H1 (cell line): ENCODE measurements around the gene ISM1. TPM values are rescaled to one million over a fixed set of nuclear protein-coding genes. Genes with fewer than 3 reads are reported as not detected.

Experiments
- CTCF ChIA-PET: fragments of 300-600 bp; sonication (Branson Sonifier 250); formaldehyde crosslinking; loops from one replicate; lab custom pipeline; 2021; ENCODE audit not compliant: partially characterized antibody; lab: Charles Lee
- POLR2A ChIA-PET: fragments of 300-600 bp; sonication (Branson Sonifier 250); formaldehyde crosslinking; loops from one replicate; lab custom pipeline; 2021; ENCODE audit warnings: inconsistent platforms; ENCODE audit not compliant: partially characterized antibody; lab: Charles Lee
- DNase-seq, 2 experiments: peaks; one replicate each; pipeline versions ENCODE4 v3.0.0 to v3.0.0-alpha.2; 2010 to 2022; ENCODE audit warnings: low spot score in 2 of 2, low read depth in 1 of 2, mixed read lengths in 1 of 2
- FAIRE-seq: peaks from 2 replicates; lab custom pipeline; 2011; peaks lifted over from hg19 to GRCh38; lab: Jason Lieb, UNC
- H2AFZ ChIP-seq: 2 replicates; pipeline ENCODE4 v1.8.1; 2012; ENCODE audit warnings: low read length, inconsistent platforms
- H2AK5ac ChIP-seq: 2 replicates; pipeline ENCODE4 v1.6.1; 2013; ENCODE audit warnings: low read depth, low read length
- H2BK120ac ChIP-seq: replicated peaks from 2 replicates; pipeline ENCODE3; 2013; ENCODE audit warnings: low read depth, low read length, inconsistent platforms
- H2BK12ac ChIP-seq: 2 replicates; pipeline ENCODE4 v1.6.1; 2013; ENCODE audit warnings: low read depth, low read length
- H2BK15ac ChIP-seq: 2 replicates; pipeline ENCODE4 v1.6.1; 2013; ENCODE audit warnings: low read length
- H2BK20ac ChIP-seq: 2 replicates; pipeline ENCODE4 v1.6.1; 2013; ENCODE audit warnings: low read length
- H2BK5ac ChIP-seq: 2 replicates; pipeline ENCODE4 v1.6.1; 2013; ENCODE audit warnings: low read depth, low read length
- H3K14ac ChIP-seq: 2 replicates; pipeline ENCODE4 v1.6.1; 2013; ENCODE audit warnings: inconsistent platforms; ENCODE audit not compliant: insufficient read length
- H3K18ac ChIP-seq: 2 replicates; pipeline ENCODE4 v1.6.1; 2013; ENCODE audit warnings: low read length; ENCODE audit errors: extremely low read depth
- H3K23ac ChIP-seq: 2 replicates; pipeline ENCODE4 v1.6.1; 2013; ENCODE audit warnings: inconsistent platforms; ENCODE audit not compliant: insufficient read length
- H3K23me2 ChIP-seq: 2 replicates; pipeline ENCODE4 v1.6.1; 2013; ENCODE audit warnings: low read depth, low read length
- H3K27ac ChIP-seq: 2 replicates; pipeline ENCODE4 v1.6.1; 2011; ENCODE audit warnings: low read depth, low read length, inconsistent platforms
- H3K27me3 ChIP-seq, 4 experiments: replicated peaks in 1 of 4; 1 replicate in 1 of 4; 2 replicates in 3 of 4; pipeline versions ENCODE4 v1.6.1 to v1.8.1; 2011 to 2013; ENCODE audit warnings: low read length in 3 of 4, mild to moderate bottlenecking in 3 of 4, inconsistent platforms in 2 of 4, mixed read lengths in 2 of 4, moderate library complexity in 1 of 4; ENCODE audit not compliant: control insufficient read depth in 3 of 4, insufficient read depth in 3 of 4; ENCODE audit errors: extremely low read depth in 1 of 4
- H3K36me3 ChIP-seq, 4 experiments: 2 replicates each; pipeline versions ENCODE4 v1.6.1 to v1.8.1; 2011 to 2013; ENCODE audit warnings: mild to moderate bottlenecking in 4 of 4, low read length in 3 of 4, moderate library complexity in 2 of 4, control low read depth in 1 of 4, inconsistent platforms in 1 of 4; ENCODE audit not compliant: insufficient read depth in 4 of 4, control insufficient read depth in 2 of 4
- H3K4ac ChIP-seq: replicated peaks from 2 replicates; pipeline ENCODE3; 2013; ENCODE audit warnings: low read length, low read depth, mixed read lengths, inconsistent platforms; ENCODE audit not compliant: insufficient read length
- H3K4me1 ChIP-seq, 4 experiments: replicated peaks in 1 of 4; 1 replicate in 1 of 4; 2 replicates in 3 of 4; pipeline versions ENCODE4 v1.6.1 to v1.8.1; 2011 to 2013; ENCODE audit warnings: low read length in 3 of 4, inconsistent platforms in 2 of 4, mixed read lengths in 1 of 4; ENCODE audit not compliant: insufficient read depth in 4 of 4, control insufficient read depth in 3 of 4
- H3K4me2 ChIP-seq, 2 experiments: 2 replicates each; pipeline versions ENCODE4 v1.6.1 to v1.8.1; 2011 to 2013; ENCODE audit warnings: low read depth in 2 of 2, low read length in 2 of 2, control low read depth in 1 of 2, inconsistent platforms in 1 of 2, mild to moderate bottlenecking in 1 of 2; ENCODE audit not compliant: insufficient read depth in 1 of 2
- H3K4me3 ChIP-seq, 4 experiments: fragments of 200-600, 300-600 bp in 1 of 4; sonication (generic), shearing (Covaris generic), sonication (Bioruptor Twin) in 1 of 4; 2 replicates each; pipeline versions ENCODE4 v1.5.1 to v1.8.1; 2011 to 2016; ENCODE audit warnings: low read length in 4 of 4, low read depth in 3 of 4, control low read depth in 2 of 4, inconsistent platforms in 2 of 4, mild to moderate bottlenecking in 2 of 4, mixed read lengths in 1 of 4, moderate library complexity in 1 of 4; ENCODE audit not compliant: insufficient read depth in 2 of 4; ENCODE audit errors: extremely low read depth in 1 of 4
- H3K56ac ChIP-seq: replicated peaks from 2 replicates; pipeline ENCODE3; 2013; ENCODE audit warnings: low read depth, mild to moderate bottlenecking, mixed read lengths, low read length, inconsistent platforms; ENCODE audit not compliant: insufficient read length
- H3K79me1 ChIP-seq: 2 replicates; pipeline ENCODE4 v1.6.1; 2013; ENCODE audit warnings: low read depth, low read length, control low read depth
- H3K79me2 ChIP-seq, 2 experiments: 2 replicates each; pipeline versions ENCODE4 v1.6.1 to v1.8.1; 2012 to 2013; ENCODE audit warnings: low read length in 2 of 2, mild to moderate bottlenecking in 2 of 2, inconsistent platforms in 1 of 2; ENCODE audit not compliant: insufficient read depth in 2 of 2, control insufficient read depth in 1 of 2
- H3K9ac ChIP-seq, 4 experiments: replicated peaks in 1 of 4; 1 replicate in 1 of 4; 2 replicates in 3 of 4; pipeline versions ENCODE4 v1.6.1 to v1.8.1; 2011 to 2013; ENCODE audit warnings: low read depth in 3 of 4, low read length in 3 of 4, control low read depth in 2 of 4, mild to moderate bottlenecking in 2 of 4, moderate library complexity in 2 of 4, inconsistent platforms in 1 of 4; ENCODE audit errors: extremely low read depth in 1 of 4
- H3K9me3 ChIP-seq, 2 experiments: 2 replicates each; pipeline versions ENCODE4 v1.6.1 to v1.8.1; 2012 to 2013; ENCODE audit warnings: mild to moderate bottlenecking in 2 of 2, moderate library complexity in 2 of 2, control low read depth in 1 of 2, inconsistent platforms in 1 of 2, low read depth in 1 of 2, low read length in 1 of 2, mixed read lengths in 1 of 2; ENCODE audit not compliant: insufficient read depth in 2 of 2
- H4K20me1 ChIP-seq, 2 experiments: replicated peaks in 1 of 2; 2 replicates each; pipeline versions ENCODE3 to v1.8.1; 2011 to 2013; ENCODE audit warnings: inconsistent platforms in 2 of 2, low read length in 2 of 2, mild to moderate bottlenecking in 1 of 2; ENCODE audit not compliant: insufficient read depth in 2 of 2, control insufficient read depth in 1 of 2
- H4K5ac ChIP-seq: 2 replicates; pipeline ENCODE4 v1.6.1; 2013; ENCODE audit warnings: low read length, low read depth, mixed read lengths, inconsistent platforms; ENCODE audit not compliant: insufficient read length
- H4K8ac ChIP-seq: 2 replicates; pipeline ENCODE4 v1.8.0; 2013; ENCODE audit warnings: mild to moderate bottlenecking, moderate library complexity, low read length, inconsistent platforms; ENCODE audit not compliant: insufficient read depth; ENCODE audit errors: extremely low read depth
- H4K91ac ChIP-seq: replicated peaks from 2 replicates; pipeline ENCODE3; 2013; ENCODE audit warnings: low read length, mixed read lengths, inconsistent platforms; ENCODE audit not compliant: insufficient read length
- ASH2L ChIP-seq: fragments of 200-600, 300-600 bp; sonication (generic); IDR thresholded peaks from one replicate; pipeline ENCODE4 v1.7.1; 2017; ENCODE audit warnings: low read length
- CEBPB ChIP-seq: IDR thresholded peaks from 2 replicates; pipeline ENCODE4 v1.6.1; 2012; ENCODE audit warnings: low read depth, low read length
- CREB1 ChIP-seq: IDR thresholded peaks from 2 replicates; pipeline ENCODE4 v1.6.1; 2012; ENCODE audit warnings: inconsistent platforms
- KDM5A ChIP-seq: fragments of 200-600 bp; IDR thresholded peaks from 2 replicates; pipeline ENCODE4 v1.7.1; 2012; ENCODE audit warnings: mild to moderate bottlenecking, low read length, inconsistent platforms, mixed read lengths
- RAD21 ChIP-seq, 2 experiments: IDR thresholded peaks in 1 of 2; conservative IDR thresholded peaks in 1 of 2; 2 replicates each; pipeline ENCODE4 v1.6.1; 2011; ENCODE audit warnings: low read depth in 2 of 2, low read length in 2 of 2, improper control_type of control experiment in 1 of 2, inconsistent platforms in 1 of 2, mild to moderate bottlenecking in 1 of 2, moderate library complexity in 1 of 2
- RNF2 ChIP-seq: fragments of 200-900, 300-1000 bp; sonication (generic); IDR thresholded peaks from 2 replicates; pipeline ENCODE4 v1.7.1; 2016; ENCODE audit warnings: borderline replicate concordance, low read depth, mild to moderate bottlenecking, antibody characterized with exemption, low read length; ENCODE audit not compliant: poor library complexity, severe bottlenecking; ENCODE audit errors: missing control alignments
- SAP30 ChIP-seq: fragments of 300-600 bp; sonication (generic); IDR thresholded peaks from 2 replicates; pipeline ENCODE4 v1.7.1; 2012; ENCODE audit warnings: low read length, moderate library complexity, mild to moderate bottlenecking, inconsistent platforms; ENCODE audit not compliant: insufficient read depth, insufficient replicate concordance
- SRF ChIP-seq: IDR thresholded peaks from 2 replicates; pipeline ENCODE4 v1.6.1; 2011; ENCODE audit warnings: mild to moderate bottlenecking, low read depth, low read length, moderate library complexity
- SUZ12 ChIP-seq: fragments of 200-600 bp; sonication (generic); IDR thresholded peaks from 2 replicates; pipeline ENCODE4 v1.6.1; 2012; ENCODE audit warnings: mild to moderate bottlenecking, inconsistent platforms, low read length, moderate library complexity, mixed read lengths
- TAF7 ChIP-seq: optimal IDR thresholded peaks from 2 replicates; pipeline ENCODE3; 2011; ENCODE audit warnings: low read depth, mild to moderate bottlenecking, inconsistent platforms, low read length, moderate library complexity, borderline replicate concordance
- TBP ChIP-seq: IDR thresholded peaks from 2 replicates; pipeline ENCODE4 v1.6.1; 2011; ENCODE audit warnings: low read depth, low read length, improper control_type of control experiment
- WGBS, 2 experiments: shearing (Covaris generic) in 1 of 2; methylation state at CpG; one replicate each; pipeline versions ENCODE4 v1.1.6 to v1.1.7; 2013 to 2015; ENCODE audit warnings: low lambda C conversion rate in 2 of 2, mixed read lengths in 2 of 2, inconsistent platforms in 1 of 2, low coverage in 1 of 2, missing lambda C conversion rate in 1 of 2; ENCODE audit not compliant: insufficient replicate concordance in 2 of 2, insufficient coverage in 1 of 2, insufficient read length in 1 of 2; ENCODE audit errors: extremely low coverage in 1 of 2, missing lambda C conversion rate in 1 of 2; 5-methylcytosine and 5-hydroxymethylcytosine counted together
- polyA plus RNA-seq, 7 experiments: library from polyadenylated mRNA; depleted of rRNA in 3 of 7; stranded (reverse) in 5 of 7; unstranded in 2 of 7; fragments of >200 nt in 5 of 7; fragments of 200-250 nt in 2 of 7; gene quantifications; 1 replicate in 5 of 7; 2 replicates in 1 of 7; 4 replicates in 1 of 7; pipeline versions ENCODE4 v1.2.1 to v1.2.3, GENCODE V29; 2011 to 2013; ENCODE audit warnings: missing spikeins in 2 of 7, mixed read lengths in 2 of 7
- total RNA-seq: library from RNA; stranded (reverse); fragmentation: NEBNext Ultra II Directional; extraction: Animal tissue kit (Norgen Biotek cat#: 25700); gene quantifications from 2 replicates; pipeline ENCODE4 v1.2.1, GENCODE V29; 2021

The ISM1 gene
- total and polyA plus RNA-seq, 2 of the 8 experiments (the other 6 are each of a cell fraction or from before 2014, with no cell fraction given) = 0.62 to 0.97 TPM

DNA sequence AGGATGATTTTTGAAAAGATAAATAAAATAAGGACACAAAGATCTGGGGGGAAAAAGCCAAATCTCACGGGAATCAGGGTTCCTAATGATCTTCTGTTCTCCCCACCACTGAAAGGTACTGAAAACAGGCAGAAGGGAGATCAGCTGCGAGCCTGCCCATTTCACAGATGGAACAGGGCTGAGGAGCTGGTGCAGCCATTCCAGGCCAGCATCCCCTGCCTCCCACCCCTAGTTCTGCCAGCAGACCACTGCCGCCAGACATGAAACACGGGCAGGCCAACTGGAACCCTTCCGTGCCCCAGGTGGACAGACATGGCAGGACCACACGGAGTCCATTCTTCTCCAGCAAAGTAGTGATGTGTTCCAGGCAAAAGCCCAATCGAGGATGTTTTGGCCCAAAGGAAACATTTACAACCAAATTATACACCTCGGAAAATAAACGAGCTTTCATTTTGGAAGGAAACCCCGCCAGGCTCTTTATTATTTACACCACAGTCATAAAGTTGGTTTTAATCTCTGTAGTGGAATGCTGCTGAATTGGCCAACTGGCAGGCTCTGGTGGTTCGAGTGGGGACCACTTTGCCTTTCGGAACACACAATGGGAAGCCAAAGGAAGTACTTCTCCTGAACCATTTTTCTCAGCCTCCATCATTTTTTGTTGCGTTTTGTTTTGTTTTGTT lies 28.2 kb downstream of the ISM1 start:
- Histone ChIP-seq H3K27ac (no peak overlapping the region), H3K9ac (no peak overlapping the region), H4K91ac (no peak overlapping the region), H3K23me2 (no peaks in the 10 kb centered on the region), H2AK5ac (no peak overlapping the region), H3K4me2 (no peak overlapping the region), H2BK20ac (no peak overlapping the region), H3K79me1 (no peaks in the 10 kb centered on the region), H4K8ac (no peak overlapping the region; the same call in 1 of the 2 replicates), H3K4ac (no peak overlapping the region), H2BK120ac (no peak overlapping the region), H3K23ac (no peak overlapping the region), H2BK12ac (no peak overlapping the region), H2BK5ac (no peak overlapping the region), H4K20me1 (no peaks in the 10 kb centered on the region), H3K9me3 (no peaks in the 10 kb centered on the region), H3K79me2 (no peaks in the 10 kb centered on the region), H3K36me3 (no peaks in the 10 kb centered on the region), H3K4me1 (no peaks in the 10 kb centered on the region; a peak in 1 of 7 replicates), H3K18ac (no peak overlapping the region), H3K27me3 (no peaks in the 10 kb centered on the region; a peak in 1 of 7 replicates), H3K56ac (no peak overlapping the region), H2BK15ac (no peak overlapping the region), H2AFZ (no peak overlapping the region), H3K14ac (no peak overlapping the region), H3K4me3 (no peak overlapping the region), H4K5ac (no peak overlapping the region)
- 86% methylated on average over 13 of the region's 13 CpGs; no CpG with 5 or more reads in 1 of the 2 experiments for WGBS, 2 experiments
- CTCF ChIA-PET = interaction anchor here (0.6 to 3.5 kb wide), 5 partner anchors 8 to 299 kb away, joined by 3 to 22 read pairs (median 3); no protein-coding TSS in a partner anchor
- DNase-seq (no peak), FAIRE-seq (no peak)
- POLR2A ChIA-PET = interaction anchor here (1.4 kb wide), 1 partner anchor 11 kb away, joined by 4 read pairs; no protein-coding TSS in a partner anchor
- no peak for TF ChIP-seq KDM5A
- no peak for TF ChIP-seq TBP
- no peak for TF ChIP-seq SRF
- no peak for TF ChIP-seq SAP30
- TF ChIP-seq TAF7 = no peak
- TF ChIP-seq RNF2 = no peak
- TF ChIP-seq ASH2L = no peak
- TF ChIP-seq CREB1 = no peak
- TF ChIP-seq CEBPB = no peak
- TF ChIP-seq SUZ12 = no peak
- no peak for TF ChIP-seq RAD21 (IDR thresholded peaks at IDR 0.05 in 1 of 2, conservative IDR thresholded peaks at IDR 0.05 in 1 of 2; ENCODE audit: low read depth in 2 of 2, low read length in 2 of 2)
